Keratinocyte (primary cell): Measurements from ENCODE around the gene JAK1. TPM values are rescaled to one million over a fixed set of nuclear protein-coding genes. Genes with fewer than 3 reads are reported as not detected.

Source experiments
- DNase-seq: peaks from one replicate; pipeline ENCODE4 v3.0.0-alpha.2; 2011; ENCODE audit warnings: low read depth, missing footprints, low spot score
- FAIRE-seq: peaks from 2 replicates; lab custom pipeline; 2011; peaks lifted over from hg19 to GRCh38; lab: Jason Lieb, UNC
- H2AFZ ChIP-seq: 2 replicates; pipeline ENCODE4 v1.6.0; 2012; ENCODE audit warnings: low read length, control low read depth, inconsistent platforms; ENCODE audit not compliant: control insufficient read depth
- H3K27ac ChIP-seq: 2 replicates; pipeline ENCODE4 v1.5.1; 2011; ENCODE audit warnings: low read length; ENCODE audit not compliant: control insufficient read depth, insufficient read depth
- H3K27me3 ChIP-seq: 3 replicates; pipeline ENCODE4 v1.6.0; 2011; ENCODE audit warnings: low read length; ENCODE audit not compliant: control insufficient read depth, insufficient read depth; ENCODE audit errors: extremely low read depth
- H3K36me3 ChIP-seq, 2 experiments: 2 replicates in 1 of 2; 3 replicates in 1 of 2; pipeline ENCODE4 v1.5.1; 2011; ENCODE audit warnings: low read length in 2 of 2, mild to moderate bottlenecking in 1 of 2; ENCODE audit not compliant: control insufficient read depth in 2 of 2, insufficient read depth in 2 of 2; ENCODE audit errors: extremely low read depth in 1 of 2
- H3K4me1 ChIP-seq: 3 replicates; pipeline ENCODE4 v1.5.1; 2011; ENCODE audit warnings: low read length; ENCODE audit not compliant: control insufficient read depth, insufficient read depth; ENCODE audit errors: extremely low read depth
- H3K4me2 ChIP-seq: 3 replicates; pipeline ENCODE4 v1.6.0; 2011; ENCODE audit warnings: low read depth, low read length; ENCODE audit not compliant: control insufficient read depth, insufficient read depth; ENCODE audit errors: extremely low read depth
- H3K4me3 ChIP-seq, 3 experiments: fragments of 200-600 bp in 1 of 3; sonication (generic) in 1 of 3; 2 replicates in 2 of 3; 3 replicates in 1 of 3; pipeline ENCODE4 v1.5.1; 2011 to 2016; ENCODE audit warnings: low read length in 3 of 3, mild to moderate bottlenecking in 3 of 3, control low read depth in 2 of 3, inconsistent platforms in 1 of 3, low read depth in 1 of 3, mixed read lengths in 1 of 3, mixed run types in 1 of 3, moderate library complexity in 1 of 3; ENCODE audit not compliant: control insufficient read depth in 2 of 3, insufficient read depth in 2 of 3; ENCODE audit errors: extremely low read depth in 1 of 3
- H3K79me2 ChIP-seq: 2 replicates; pipeline ENCODE4 v1.6.0; 2012; ENCODE audit warnings: low read length; ENCODE audit not compliant: control insufficient read depth, insufficient read depth
- H3K9ac ChIP-seq: 3 replicates; pipeline ENCODE4 v1.6.0; 2011; ENCODE audit warnings: low read length; ENCODE audit not compliant: control insufficient read depth, insufficient read depth; ENCODE audit errors: extremely low read depth
- H3K9me1 ChIP-seq: 3 replicates; pipeline ENCODE4 v1.6.0; 2011; ENCODE audit warnings: low read length; ENCODE audit not compliant: control insufficient read depth, insufficient read depth; ENCODE audit errors: extremely low read depth
- H3K9me3 ChIP-seq: 2 replicates; pipeline ENCODE4 v1.5.1; 2012; ENCODE audit warnings: low read depth, low read length; ENCODE audit not compliant: control insufficient read depth
- H4K20me1 ChIP-seq: 3 replicates; pipeline ENCODE4 v1.6.0; 2011; ENCODE audit warnings: low read length; ENCODE audit not compliant: control insufficient read depth, insufficient read depth; ENCODE audit errors: extremely low read depth
- CTCF ChIP-seq, 3 experiments: IDR thresholded peaks in 1 of 3; conservative IDR thresholded peaks in 1 of 3; optimal IDR thresholded peaks in 1 of 3; 2 replicates in 2 of 3; 3 replicates in 1 of 3; pipeline versions ENCODE3 to v1.5.1; 2011; ENCODE audit warnings: low read length in 3 of 3, mild to moderate bottlenecking in 3 of 3, moderate library complexity in 2 of 3, control low read depth in 1 of 3, inconsistent platforms in 1 of 3; ENCODE audit not compliant: insufficient read depth in 2 of 3; ENCODE audit errors: extremely low read depth in 1 of 3
- EZH2 ChIP-seq: IDR thresholded peaks from one replicate; pipeline ENCODE4 v1.6.1; 2012; ENCODE audit warnings: inconsistent platforms, mild to moderate bottlenecking, low read length, moderate library complexity
- dilution Hi-C: fragments of 300-500 bp; cut with MboI; formaldehyde crosslinking; loops from one replicate; pipeline ENCODE4 v1.7.0; 2020; ENCODE audit warnings: low sequenced_read_pairs; ENCODE audit not compliant: extremely low pct_ligation_motif_present
- polyA plus RNA-seq, 5 experiments: library from polyadenylated mRNA; depleted of rRNA in 3 of 5; stranded (reverse) in 3 of 5; stranded (forward) in 1 of 5; unstranded in 1 of 5; fragments of >200 nt; gene quantifications; 1 replicate in 1 of 5; 2 replicates in 3 of 5; 3 replicates in 1 of 5; pipeline versions ENCODE4 v1.2.1 to v1.2.3, GENCODE V29; 2011 to 2012; ENCODE audit warnings: missing spikeins in 2 of 5, low read depth in 1 of 5, low replicate concordance in 1 of 5

Gene JAK1
- polyA plus RNA-seq, 1 donor (not counting 4 experiments of a cell fraction or from before 2014, with no cell fraction given): 50.9 TPM

GRCh38 chr1:64855557-64855956, 110.8 kb downstream of the JAK1 start:
- H2AFZ ChIP-seq: no peak overlapping the region
- no peak overlapping the region for H3K9ac ChIP-seq
- dilution Hi-C loops: no loop called here
- FAIRE-seq: no peak
- H3K27ac ChIP-seq: no peak overlapping the region
- no peak for TF ChIP-seq CTCF (optimal IDR thresholded peaks at IDR 0.05 in 1 of 3, IDR thresholded peaks at IDR 0.05 in 1 of 3, conservative IDR thresholded peaks at IDR 0.05 in 1 of 3; ENCODE audit: extremely low read depth in 1 of 3, insufficient read depth in 2 of 3, low read length in 3 of 3)
- TF ChIP-seq EZH2: no peak
- H3K36me3 ChIP-seq: peaks cover 10 to 32% of the 10 kb centered on the region in 2 experiments
- H3K79me2 ChIP-seq: no peaks in the 10 kb centered on the region
- H3K9me3 ChIP-seq: no peaks in the 10 kb centered on the region
- no peaks in the 10 kb centered on the region for H3K27me3 ChIP-seq
- H3K9me1 ChIP-seq: no peaks in the 10 kb centered on the region
- H3K4me3 ChIP-seq: no peak overlapping the region
- no peak overlapping the region for H3K4me2 ChIP-seq
- DNase-seq: no peak
- no peaks in the 10 kb centered on the region for H3K4me1 ChIP-seq
- no peaks in the 10 kb centered on the region for H4K20me1 ChIP-seq

- DNase-seq (no peak), FAIRE-seq (no peak)
- Histone ChIP-seq H3K4me3 (no peak overlapping the region), H3K4me1 (no peaks in the 10 kb centered on the region), H3K9ac (no peak overlapping the region), H3K4me2 (no peak overlapping the region), H3K27ac (no peak overlapping the region), H3K27me3 (no peaks in the 10 kb centered on the region), H3K79me2 (no peaks in the 10 kb centered on the region), H2AFZ (no peak overlapping the region), H3K36me3 (peaks cover 9 to 32% of the 10 kb centered on the region in 2 experiments), H3K9me3 (no peaks in the 10 kb centered on the region), H3K9me1 (no peaks in the 10 kb centered on the region), H4K20me1 (no peaks in the 10 kb centered on the region)
- dilution Hi-C loops: no loop called here
- TF ChIP-seq CTCF (optimal IDR thresholded peaks at IDR 0.05 in 1 of 3, IDR thresholded peaks at IDR 0.05 in 1 of 3, conservative IDR thresholded peaks at IDR 0.05 in 1 of 3; ENCODE audit: extremely low read depth in 1 of 3, insufficient read depth in 2 of 3, low read length in 3 of 3) (no peak), EZH2 (no peak)
These were observed 111.7 kb downstream of the JAK1 start for GRCh38 chr1:64854674-64855073.
